ENCODE data around the gene KNCN. TPM values are rescaled to one million over a fixed set of nuclear protein-coding genes. Genes with fewer than 3 reads are reported as not detected.

KNCN gene
- total RNA-seq, 2 donors from 2014 or later = not detected

DNA sequence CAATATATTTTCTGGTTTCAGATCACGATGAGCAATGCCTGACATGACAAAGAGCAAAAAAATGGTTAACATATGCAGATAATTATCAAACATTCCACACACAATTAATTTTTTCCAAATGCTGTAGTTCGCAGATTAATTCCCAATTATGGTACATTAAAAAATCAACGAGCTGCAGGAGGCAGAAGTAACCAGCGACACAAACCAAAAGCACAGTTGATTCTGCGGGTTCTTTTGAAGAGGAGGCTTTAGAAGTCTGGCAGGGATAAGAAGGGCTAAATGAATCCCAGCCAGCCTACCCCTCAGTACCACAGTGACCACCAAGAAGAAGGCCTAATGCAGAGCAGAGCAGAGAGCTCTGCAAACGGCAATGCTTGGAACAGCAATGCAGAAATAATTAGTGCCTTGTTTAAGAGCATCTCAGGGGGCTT is 17.0 kb upstream of the KNCN start:
- no peak overlapping the region for H3K4me3 Mint-ChIP-seq
- Histone ChIP-seq H3K9ac (ENCODE audit: extremely low read depth, low read length, poor library complexity, severe bottlenecking) (no peak overlapping the region), H3K36me3 (ENCODE audit: control insufficient read depth, insufficient read depth, low read length) (no peaks in the 10 kb centered on the region), H3K27me3 (ENCODE audit: control insufficient read depth, insufficient read depth, low read length, poor library complexity, severe bottlenecking) (no peaks in the 10 kb centered on the region), H3K4me1 (ENCODE audit: control insufficient read depth, insufficient read depth, low read length) (no peaks in the 10 kb centered on the region), H3K27ac (ENCODE audit: low read depth, low read length) (no peak overlapping the region), H3K4me3 (ENCODE audit: low read length) (no peak overlapping the region), H3K9me3 (ENCODE audit: control insufficient read depth, low read length) (no peaks in the 10 kb centered on the region)
- H3K36me3 Mint-ChIP-seq (ENCODE audit: low read depth) = peaks cover 14% of the 10 kb centered on the region
- no peak for TF ChIP-seq CTCF (conservative IDR thresholded peaks at IDR 0.05)
- no peaks in the 10 kb centered on the region for H3K27me3 Mint-ChIP-seq (ENCODE audit: insufficient read depth)
- WGBS, 2 experiments (ENCODE audit: insufficient coverage in 1 of 2, insufficient read length in 1 of 2) = 94 to 97% methylated on average over 5 to 6 of the region's 6 CpGs
- H3K27ac Mint-ChIP-seq = no peak overlapping the region
- DNase-seq = no peak
- H3K9me3 Mint-ChIP-seq = no peaks in the 10 kb centered on the region
- H3K4me1 Mint-ChIP-seq = no peaks in the 10 kb centered on the region

DNA sequence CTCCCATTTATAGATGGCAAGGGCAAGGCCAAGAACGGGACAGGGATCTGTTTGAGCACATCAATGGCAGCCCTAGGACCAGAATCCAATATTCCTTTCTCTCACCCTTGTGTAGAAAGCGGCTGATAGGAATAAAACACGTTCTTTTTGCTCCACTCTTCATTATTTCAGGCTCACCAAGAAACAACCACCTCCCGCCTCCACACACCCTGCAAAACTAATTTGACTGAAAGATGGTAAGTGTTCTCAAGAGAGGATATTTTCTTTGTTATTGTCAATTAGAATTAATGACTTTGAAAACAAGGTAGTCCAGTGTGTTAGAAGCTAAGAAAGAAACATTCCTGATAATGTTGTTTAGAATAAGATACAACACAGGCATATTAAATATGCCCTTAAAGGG is 11.9 kb upstream of the KNCN start:
- no peaks in the 10 kb centered on the region for H3K27me3 Mint-ChIP-seq (ENCODE audit: insufficient read depth)
- no peak overlapping the region for H3K4me3 ChIP-seq (ENCODE audit: low read length)
- H3K9me3 ChIP-seq (ENCODE audit: control insufficient read depth, low read length) = no peaks in the 10 kb centered on the region
- H3K4me3 Mint-ChIP-seq = no peak overlapping the region
- DNase-seq = no peak
- H3K27ac Mint-ChIP-seq = no peak overlapping the region
- no peak for TF ChIP-seq CTCF (conservative IDR thresholded peaks at IDR 0.05)
- H3K9ac ChIP-seq (ENCODE audit: extremely low read depth, low read length, poor library complexity, severe bottlenecking) = no peak overlapping the region
- WGBS, 2 experiments (ENCODE audit: insufficient coverage in 1 of 2, insufficient read length in 1 of 2) = 92 to 94% methylated on average over 3 to 4 of the region's 4 CpGs
- H3K36me3 ChIP-seq (ENCODE audit: control insufficient read depth, insufficient read depth, low read length) = no peaks in the 10 kb centered on the region
- H3K27me3 ChIP-seq (ENCODE audit: control insufficient read depth, insufficient read depth, low read length, poor library complexity, severe bottlenecking) = no peaks in the 10 kb centered on the region
- no peak overlapping the region for H3K27ac ChIP-seq (ENCODE audit: low read depth, low read length)
- no peaks in the 10 kb centered on the region for H3K4me1 ChIP-seq (ENCODE audit: control insufficient read depth, insufficient read depth, low read length)
- no peaks in the 10 kb centered on the region for H3K9me3 Mint-ChIP-seq
- no peaks in the 10 kb centered on the region for H3K4me1 Mint-ChIP-seq
- H3K36me3 Mint-ChIP-seq (ENCODE audit: low read depth) = peaks cover 29% of the 10 kb centered on the region

DNA sequence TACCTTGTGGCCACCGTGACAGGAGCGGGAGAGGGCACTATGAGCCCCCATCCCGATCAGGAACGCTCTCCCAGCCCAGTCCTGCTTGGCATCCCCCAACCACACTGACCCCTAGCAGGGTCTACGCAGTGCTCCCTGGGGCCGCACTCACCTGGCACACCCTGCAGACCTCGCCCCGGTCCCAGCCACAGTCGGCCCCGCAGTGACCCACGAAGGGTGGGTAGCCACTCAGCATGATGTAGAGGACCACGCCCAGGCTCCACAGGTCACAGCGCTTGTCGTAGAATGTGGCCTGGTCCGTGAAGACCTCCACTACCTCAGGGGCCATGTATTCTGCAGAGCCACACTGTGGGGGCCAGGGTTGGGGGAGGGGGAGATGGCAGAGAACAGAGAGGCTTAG is 11.1 kb upstream of the KNCN start:
- no peak overlapping the region for H3K4me3 ChIP-seq (ENCODE audit: low read length)
- H3K36me3 Mint-ChIP-seq (ENCODE audit: low read depth) = peaks cover 25% of the 10 kb centered on the region
- H3K27ac ChIP-seq (ENCODE audit: low read depth, low read length) = no peak overlapping the region
- H3K9me3 ChIP-seq (ENCODE audit: control insufficient read depth, low read length) = no peaks in the 10 kb centered on the region
- no peaks in the 10 kb centered on the region for H3K27me3 ChIP-seq (ENCODE audit: control insufficient read depth, insufficient read depth, low read length, poor library complexity, severe bottlenecking)
- no peak for TF ChIP-seq CTCF (conservative IDR thresholded peaks at IDR 0.05)
- DNase-seq = no peak
- no peaks in the 10 kb centered on the region for H3K4me1 Mint-ChIP-seq
- H3K4me1 ChIP-seq (ENCODE audit: control insufficient read depth, insufficient read depth, low read length) = no peaks in the 10 kb centered on the region
- no peak overlapping the region for H3K27ac Mint-ChIP-seq
- no peaks in the 10 kb centered on the region for H3K36me3 ChIP-seq (ENCODE audit: control insufficient read depth, insufficient read depth, low read length)
- no peaks in the 10 kb centered on the region for H3K27me3 Mint-ChIP-seq (ENCODE audit: insufficient read depth)
- H3K9me3 Mint-ChIP-seq = no peaks in the 10 kb centered on the region
- no peak overlapping the region for H3K4me3 Mint-ChIP-seq
- 91 to 95% methylated on average over 11 to 15 of the region's 15 CpGs for WGBS, 2 experiments (ENCODE audit: insufficient coverage in 1 of 2, insufficient read length in 1 of 2)
- H3K9ac ChIP-seq (ENCODE audit: extremely low read depth, low read length, poor library complexity, severe bottlenecking) = no peak overlapping the region
